AG04450 (cell line): ENCODE measurements around the gene LYL1. TPM values are rescaled to one million over a fixed set of nuclear protein-coding genes. Genes with fewer than 3 reads are reported as not detected.
A peak's percentile ranks its signal among the peaks of the same experiment; 100 is the strongest.

ENCODE experiments used
- CTCF ChIA-PET: fragments of 300-600, 350-600 bp; formaldehyde crosslinking; extraction: SDS; loops from one replicate; lab custom pipeline; 2022; ENCODE audit warnings: antibody characterized with exemption, inconsistent platforms; lab: Charles Lee
- POLR2A ChIA-PET: fragments of 350-600 bp; formaldehyde crosslinking; extraction: SDS; loops from one replicate; lab custom pipeline; 2021; ENCODE audit warnings: antibody characterized with exemption, inconsistent platforms; lab: Yijun Ruan, JAX
- DNase-seq: peaks from one replicate; pipeline ENCODE4 v3.0.0-alpha.2; 2011; ENCODE audit warnings: low read depth, low spot score
- H3K27ac ChIP-seq: one replicate; pipeline ENCODE4 v1.5.1; 2012; ENCODE audit warnings: low read depth, low read length, control low read depth
- H3K27me3 ChIP-seq: one replicate; pipeline ENCODE4 v1.6.0; 2012; ENCODE audit warnings: low read length; ENCODE audit not compliant: control insufficient read depth, insufficient read depth
- H3K4me3 ChIP-seq: 2 replicates; pipeline ENCODE4 v1.5.1; 2011; ENCODE audit warnings: mild to moderate bottlenecking, low read depth, low read length, control low read depth
- H3K9me3 ChIP-seq: 2 replicates; pipeline ENCODE4 v1.5.1; 2012; ENCODE audit warnings: low read length; ENCODE audit not compliant: control insufficient read depth, insufficient read depth
- polyA plus RNA-seq: library from polyadenylated mRNA; depleted of rRNA; stranded (reverse); fragments of >200 nt; gene quantifications from 2 replicates; pipeline ENCODE4 v1.2.3, GENCODE V29; 2011
- TF ChIP-seq, protein P1 (sequence below): IDR thresholded peaks from 2 replicates; pipeline ENCODE4 v1.5.1; 2011; ENCODE audit warnings: low read depth, low read length, control low read depth, inconsistent platforms

LYL1 gene
- polyA plus RNA-seq, 1 experiment: 0.11 TPM

DNA sequence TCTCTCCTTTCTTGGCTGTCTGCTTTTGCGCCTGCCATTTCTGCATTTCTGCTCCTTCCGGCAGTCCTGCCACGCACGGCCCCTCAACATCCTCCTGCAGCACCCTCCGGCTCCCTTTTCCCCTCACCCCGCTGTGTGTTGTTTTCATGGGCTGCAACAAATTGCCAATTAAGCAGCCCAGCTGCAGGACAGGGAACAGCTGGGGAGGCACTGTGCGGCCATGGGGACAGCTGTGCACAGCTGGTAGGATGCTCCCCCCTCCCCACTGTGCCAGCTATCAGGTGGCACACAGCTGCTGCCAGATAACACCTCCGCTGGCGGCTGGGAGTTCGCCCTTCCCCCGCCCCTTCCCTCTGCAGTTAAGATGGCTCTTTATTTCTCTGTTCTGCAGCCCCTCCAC lies 25.4 kb downstream of the LYL1 start:
- TF ChIP-seq, protein P1, sequence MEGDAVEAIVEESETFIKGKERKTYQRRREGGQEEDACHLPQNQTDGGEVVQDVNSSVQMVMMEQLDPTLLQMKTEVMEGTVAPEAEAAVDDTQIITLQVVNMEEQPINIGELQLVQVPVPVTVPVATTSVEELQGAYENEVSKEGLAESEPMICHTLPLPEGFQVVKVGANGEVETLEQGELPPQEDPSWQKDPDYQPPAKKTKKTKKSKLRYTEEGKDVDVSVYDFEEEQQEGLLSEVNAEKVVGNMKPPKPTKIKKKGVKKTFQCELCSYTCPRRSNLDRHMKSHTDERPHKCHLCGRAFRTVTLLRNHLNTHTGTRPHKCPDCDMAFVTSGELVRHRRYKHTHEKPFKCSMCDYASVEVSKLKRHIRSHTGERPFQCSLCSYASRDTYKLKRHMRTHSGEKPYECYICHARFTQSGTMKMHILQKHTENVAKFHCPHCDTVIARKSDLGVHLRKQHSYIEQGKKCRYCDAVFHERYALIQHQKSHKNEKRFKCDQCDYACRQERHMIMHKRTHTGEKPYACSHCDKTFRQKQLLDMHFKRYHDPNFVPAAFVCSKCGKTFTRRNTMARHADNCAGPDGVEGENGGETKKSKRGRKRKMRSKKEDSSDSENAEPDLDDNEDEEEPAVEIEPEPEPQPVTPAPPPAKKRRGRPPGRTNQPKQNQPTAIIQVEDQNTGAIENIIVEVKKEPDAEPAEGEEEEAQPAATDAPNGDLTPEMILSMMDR: no peak
- DNase-seq: no peak
- ChIA-PET CTCF (interaction anchor here (3.8 kb wide), 1 partner anchor 16 kb away, joined by 30 read pairs; no protein-coding TSS in a partner anchor), POLR2A (no interaction called here)
- Histone ChIP-seq H3K27me3 (no peaks in the 10 kb centered on the region), H3K4me3 (no peak overlapping the region), H3K27ac (no peak overlapping the region), H3K9me3 (no peaks in the 10 kb centered on the region; the same call in 1 of the 2 replicates)

DNA sequence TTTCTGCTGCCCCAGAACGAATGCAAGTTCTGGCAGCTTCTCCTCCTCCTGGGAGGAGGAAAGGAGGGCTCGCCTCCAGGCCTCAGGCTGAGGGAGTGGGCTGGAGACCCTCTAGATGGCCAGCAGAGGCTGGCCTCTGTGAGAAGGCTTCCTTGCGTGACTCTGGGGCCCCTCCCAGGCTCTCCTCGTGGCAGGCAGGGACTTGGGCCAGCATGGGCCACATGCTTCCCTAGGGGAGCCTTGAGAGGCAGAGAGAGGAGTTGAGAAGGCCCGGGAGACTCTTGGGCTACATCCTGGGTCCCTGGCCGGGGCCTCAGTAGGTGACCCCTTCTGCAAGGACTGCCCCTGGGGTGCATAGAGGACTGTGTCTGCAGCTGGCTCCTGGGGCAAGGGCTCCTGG lies 25.9 kb downstream of the LYL1 start:
- TF ChIP-seq, protein P1: no peak
- ChIA-PET POLR2A (no interaction called here), CTCF (interaction anchor here (1.0 to 3.8 kb wide), 3 partner anchors 15 to 99 kb away, joined by 3 to 30 read pairs (median 5); no protein-coding TSS in a partner anchor)
- H3K27ac ChIP-seq: peak overlapping the region; percentile 31
- no peaks in the 10 kb centered on the region for H3K27me3 ChIP-seq
- H3K9me3 ChIP-seq: no peaks in the 10 kb centered on the region; the same call in 1 of the 2 replicates
- H3K4me3 ChIP-seq: no peak overlapping the region
- DNase-seq: no peak

DNA sequence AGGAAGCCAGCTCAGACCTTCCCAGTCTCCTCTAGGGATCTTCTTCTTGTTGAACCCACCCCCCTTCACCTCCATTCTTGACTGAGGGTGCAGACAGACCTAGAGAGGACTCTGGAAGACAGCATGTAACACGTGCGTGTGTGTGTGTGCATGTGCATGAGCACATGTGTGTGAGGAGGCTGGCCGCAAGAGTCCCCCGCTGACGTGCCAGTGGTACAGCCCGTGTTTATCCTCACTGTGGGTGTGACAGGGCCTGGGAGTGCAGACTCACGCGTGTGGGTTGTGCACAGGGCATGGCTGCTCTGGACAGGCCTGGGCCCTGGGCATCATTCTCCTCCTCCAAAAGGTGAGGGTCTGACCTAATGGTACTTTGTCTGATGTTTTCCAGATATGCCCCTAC lies 26.3 kb downstream of the LYL1 start:
- no peak overlapping the region for H3K4me3 ChIP-seq
- POLR2A ChIA-PET: no interaction called here
- H3K9me3 ChIP-seq: no peaks in the 10 kb centered on the region; the same call in 1 of the 2 replicates
- DNase-seq: no peak
- no peak overlapping the region for H3K27ac ChIP-seq
- CTCF ChIA-PET: interaction anchor here (1.0 to 1.7 kb wide), 2 partner anchors 15 to 99 kb away, joined by 3 to 5 read pairs; no protein-coding TSS in a partner anchor
- no peaks in the 10 kb centered on the region for H3K27me3 ChIP-seq
- TF ChIP-seq, protein P1: no peak

DNA sequence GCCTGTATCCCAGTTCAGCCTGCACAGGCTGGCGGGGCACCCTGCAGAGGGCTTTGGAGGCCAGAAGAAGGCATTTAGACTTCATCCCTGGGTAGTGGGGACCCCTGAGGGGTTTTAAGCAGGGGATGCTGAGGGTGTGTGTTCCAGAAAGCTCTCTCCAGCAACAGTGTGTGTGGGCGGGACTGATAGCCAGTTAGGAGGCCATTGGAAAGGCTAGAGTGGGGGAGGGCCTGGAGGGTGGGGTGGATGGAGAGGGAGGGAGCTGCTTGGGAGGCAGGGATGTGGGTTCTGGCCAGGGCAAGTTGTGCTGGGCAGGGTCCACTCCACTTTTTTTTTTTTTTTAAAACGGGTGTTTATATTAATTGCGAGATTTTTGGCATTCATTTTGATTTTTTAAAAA lies 28.3 kb downstream of the LYL1 start:
- CTCF ChIA-PET: interaction anchor here (1.2 to 1.9 kb wide), 3 partner anchors 13 to 109 kb away, joined by 4 to 9 read pairs (median 7); no protein-coding TSS in a partner anchor
- POLR2A ChIA-PET: interaction anchor here (0.5 kb wide), 1 partner anchor 51 kb away, joined by 3 read pairs; no protein-coding TSS in a partner anchor
- Histone ChIP-seq H3K4me3 (no peak overlapping the region), H3K9me3 (no peaks in the 10 kb centered on the region; the same call in 1 of the 2 replicates), H3K27me3 (no peaks in the 10 kb centered on the region), H3K27ac (no peak overlapping the region)
- no peak for DNase-seq
- TF ChIP-seq, protein P1: no peak

DNA sequence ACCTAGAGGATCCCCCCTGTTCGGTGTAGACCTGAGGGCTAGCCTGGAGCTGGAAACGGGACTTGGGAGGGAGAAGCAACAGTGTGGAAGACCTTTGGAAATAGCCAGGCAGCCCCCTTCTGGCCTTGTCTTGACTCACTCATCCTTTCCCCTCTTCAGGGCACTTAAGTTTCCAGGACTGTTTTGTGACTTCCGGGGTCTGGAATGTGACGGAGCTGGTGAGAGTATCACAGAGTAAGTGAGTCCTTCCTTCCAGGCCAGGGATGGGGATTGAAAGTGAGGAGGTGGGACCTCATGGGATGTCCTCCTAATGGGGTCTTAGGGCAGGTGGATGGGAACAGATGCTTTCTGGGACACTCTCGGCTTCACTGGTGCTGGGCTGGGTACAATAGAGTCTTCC lies 29.4 kb downstream of the LYL1 start:
- ChIA-PET POLR2A (no interaction called here), CTCF (interaction anchor here (1.2 to 1.9 kb wide), 4 partner anchors 12 to 108 kb away, joined by 3 to 9 read pairs (median 6); no protein-coding TSS in a partner anchor)
- TF ChIP-seq, protein P1: no peak
- DNase-seq: no peak
- Histone ChIP-seq H3K27me3 (no peaks in the 10 kb centered on the region), H3K9me3 (no peaks in the 10 kb centered on the region), H3K4me3 (no peak overlapping the region), H3K27ac (no peak overlapping the region)
